HG02642 (cell line): ENCODE measurements around the gene PPP1R1B.
"Not testable (repeated sequence)": the region's sequence is repeated elsewhere in the genome, so short reads cannot be mapped to it uniquely, and the experiment has no call there.

Experiments used
- ATAC-seq: cut with Tn5 transposase; IDR thresholded peaks from one replicate; pipeline ENCODE4 v1.9.1; 2021; ENCODE audit warnings: mild to moderate bottlenecking; ENCODE audit not compliant: unreplicated experiment, poor library complexity

Gene PPP1R1B

DNA sequence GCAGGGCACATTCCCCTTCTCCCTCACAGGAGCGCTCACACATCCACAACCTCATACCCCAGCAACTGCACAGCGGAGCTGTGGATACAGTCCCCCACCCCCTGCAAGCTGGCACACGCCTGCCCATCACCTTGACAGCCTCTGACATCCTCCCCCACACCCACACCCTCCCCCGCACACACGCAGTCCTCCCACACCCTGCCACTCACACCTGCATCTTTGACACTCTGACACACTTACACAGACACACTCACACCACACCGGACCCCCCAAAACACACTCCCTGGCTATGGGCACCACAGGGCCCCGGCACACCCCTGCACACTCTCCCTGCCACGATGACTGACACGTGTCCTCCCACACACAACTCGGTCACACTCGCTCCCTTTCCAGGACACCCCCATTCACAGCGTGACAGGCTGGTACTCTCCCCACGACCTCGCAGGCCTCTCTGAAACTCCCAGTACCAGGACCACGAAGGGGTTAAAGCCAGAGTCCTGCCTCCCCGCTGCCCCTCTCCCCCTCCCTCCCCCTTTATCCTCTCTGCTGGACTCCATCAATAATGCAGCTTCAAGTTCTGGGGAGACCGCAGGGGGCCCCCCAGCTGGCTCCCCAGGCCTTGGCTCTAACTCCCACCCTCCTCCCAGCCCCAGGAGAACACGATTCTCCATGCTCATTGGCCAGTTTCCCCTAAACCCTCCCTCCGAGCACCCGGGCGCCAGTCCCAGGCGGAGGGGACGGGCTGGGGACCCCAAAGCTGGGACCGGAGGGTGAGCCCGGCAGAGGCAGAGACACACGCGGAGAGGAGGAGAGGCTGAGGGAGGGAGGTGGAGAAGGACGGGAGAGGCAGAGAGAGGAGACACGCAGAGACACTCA, at the start of gene PPP1R1B:
Gene PPP1R1B (plus strand): TSS at position 782 of the 876 bp plus-strand sequence. CDS start 441 bp downstream, outside the sequence.
- no peak for ATAC-seq

DNA sequence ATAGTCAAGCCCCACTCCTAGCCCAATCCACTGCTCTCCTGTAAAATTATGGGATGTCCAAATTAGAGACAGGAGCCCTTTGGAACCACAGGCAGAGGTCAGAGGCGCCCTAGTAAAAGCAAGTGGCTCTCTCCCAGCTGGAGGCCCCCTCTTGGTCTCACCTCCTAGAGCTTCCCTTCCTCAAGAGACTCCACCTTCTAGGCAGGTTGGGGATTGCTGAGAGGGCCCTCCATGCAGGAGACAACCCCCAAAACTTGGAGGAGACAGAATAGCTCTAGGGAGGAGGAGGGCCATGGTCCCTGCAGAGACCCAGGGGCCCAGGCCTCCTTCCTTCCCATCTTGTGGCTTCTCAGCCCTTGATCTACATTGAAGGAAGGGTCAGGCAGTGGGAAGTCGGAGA, 48.5 kb upstream of the PPP1R1B start:
- no peak for ATAC-seq

DNA sequence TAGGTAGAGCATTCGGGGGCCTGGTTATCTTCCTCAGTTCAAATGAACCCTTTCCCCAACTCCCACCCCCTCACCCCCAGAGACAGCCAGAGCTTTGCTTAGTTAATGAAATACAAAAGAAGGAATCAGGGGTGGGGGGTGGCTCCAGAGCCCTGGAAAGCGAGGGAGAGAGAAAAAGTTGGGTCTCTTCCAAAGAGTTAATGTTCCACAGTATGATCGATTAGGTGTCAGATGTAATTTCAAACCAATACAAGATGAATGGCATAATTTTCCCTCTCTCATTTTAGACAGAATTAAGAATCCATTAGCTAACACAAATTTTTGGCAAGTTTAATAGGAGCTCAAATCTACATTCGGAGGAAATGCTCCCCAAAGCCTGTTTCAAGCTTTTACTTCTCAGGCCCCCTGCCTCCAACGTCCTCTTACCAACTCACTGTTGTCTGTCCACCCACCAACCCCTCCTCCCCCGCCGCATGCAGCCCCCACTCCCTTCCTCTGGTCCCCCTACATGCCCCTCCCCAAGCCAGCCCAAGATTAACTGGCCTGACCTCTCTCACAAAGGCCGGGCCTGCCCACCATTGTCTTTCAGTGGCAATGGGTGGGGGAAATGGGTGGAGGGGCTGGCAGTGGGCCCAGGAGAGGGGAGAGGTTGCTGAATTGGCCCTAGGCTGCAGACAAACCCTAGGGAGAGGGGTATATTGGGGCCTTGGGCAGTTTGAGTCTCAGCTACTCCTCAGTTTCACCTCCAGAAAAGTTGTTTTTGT, 47.3 kb upstream of the PPP1R1B start:
- ATAC-seq: no peak

DNA sequence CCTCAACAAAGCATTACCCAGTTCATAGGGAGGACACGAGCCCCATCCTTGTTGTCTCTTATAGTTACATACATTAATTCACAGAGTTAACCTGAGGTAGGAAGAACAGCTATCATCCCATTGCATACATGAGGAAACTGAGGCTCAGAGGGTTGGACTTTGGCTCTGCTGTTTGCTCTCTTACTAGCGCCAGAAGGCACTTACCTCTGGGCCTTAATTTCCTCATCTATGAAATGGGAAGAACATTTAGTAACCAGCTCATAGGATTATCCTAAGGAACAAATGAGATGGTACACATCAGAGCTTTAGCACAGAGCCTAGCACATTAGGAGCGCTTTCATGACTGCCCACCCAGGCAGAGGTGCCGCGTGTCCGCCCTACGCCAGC, 46.7 kb upstream of the PPP1R1B start:
- ATAC-seq: no peak

DNA sequence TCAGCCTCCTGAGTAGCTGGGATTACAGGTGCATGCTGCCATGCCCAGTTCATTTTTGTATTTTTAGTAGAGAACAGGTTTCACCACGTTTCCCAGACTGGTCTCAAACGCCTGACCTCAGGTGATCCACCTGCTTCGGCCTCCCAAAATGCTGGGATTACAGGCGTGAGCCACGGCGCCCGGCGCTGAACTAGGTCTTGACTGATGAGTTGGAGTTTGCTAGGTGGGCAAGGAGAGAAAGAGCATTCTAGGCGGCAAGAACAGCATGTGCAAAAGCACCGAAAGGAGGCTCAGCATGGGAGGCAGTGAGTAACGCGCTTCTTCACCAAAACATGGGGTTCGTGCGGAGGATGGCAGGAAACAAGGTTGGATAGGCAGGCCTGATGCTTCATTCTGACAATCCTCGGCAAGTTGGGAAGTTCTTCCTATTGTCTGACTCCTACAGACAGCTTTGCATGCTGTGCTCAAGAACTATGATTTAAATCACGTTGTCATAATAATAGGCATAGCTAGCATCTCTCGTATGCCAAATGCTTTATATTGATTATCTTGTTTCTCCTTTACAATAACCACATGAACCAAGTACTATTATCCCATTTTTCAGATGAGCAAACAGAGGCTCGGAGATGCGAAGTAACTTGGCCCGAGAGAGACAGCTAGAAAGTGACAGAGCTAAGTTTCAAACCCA, 45.5 kb upstream of the PPP1R1B start:
- no peak for ATAC-seq

DNA sequence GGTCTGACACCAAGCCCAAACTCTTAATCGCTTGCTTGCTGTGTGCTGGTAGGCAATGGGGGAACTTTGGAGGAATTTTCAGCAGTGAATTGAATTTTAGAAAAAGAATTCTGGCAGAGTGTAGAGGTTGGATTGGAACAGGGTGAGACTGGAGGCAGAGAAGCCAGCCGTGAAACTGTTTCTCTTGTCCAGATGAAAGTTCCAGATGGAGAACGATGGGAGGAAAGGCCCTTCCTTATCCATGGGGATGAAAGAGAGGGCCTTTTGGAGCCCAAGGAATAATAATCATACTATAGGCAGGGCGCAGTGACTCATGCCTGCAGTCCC, 45.0 kb upstream of the PPP1R1B start:
- no peak for ATAC-seq

DNA sequence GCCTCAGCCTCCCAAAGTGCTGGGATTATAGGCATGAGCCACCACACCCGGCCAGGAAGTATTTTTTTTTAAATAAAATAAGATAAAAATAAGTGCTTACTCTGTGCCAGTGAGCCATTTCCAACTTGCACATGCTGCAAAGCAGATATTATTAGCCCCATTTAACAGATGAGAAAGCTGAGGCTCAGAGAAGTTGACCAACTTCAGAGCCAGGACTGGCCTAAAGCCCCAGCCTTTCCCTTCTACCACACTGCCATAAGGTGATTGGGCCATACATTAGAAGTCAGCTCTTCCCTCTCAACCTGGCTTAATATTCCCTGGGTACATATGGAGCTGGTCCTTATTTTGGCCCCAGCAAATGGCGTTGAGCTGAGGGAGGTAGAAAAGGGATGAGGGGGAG, 44.1 kb upstream of the PPP1R1B start:
- no peak for ATAC-seq

DNA sequence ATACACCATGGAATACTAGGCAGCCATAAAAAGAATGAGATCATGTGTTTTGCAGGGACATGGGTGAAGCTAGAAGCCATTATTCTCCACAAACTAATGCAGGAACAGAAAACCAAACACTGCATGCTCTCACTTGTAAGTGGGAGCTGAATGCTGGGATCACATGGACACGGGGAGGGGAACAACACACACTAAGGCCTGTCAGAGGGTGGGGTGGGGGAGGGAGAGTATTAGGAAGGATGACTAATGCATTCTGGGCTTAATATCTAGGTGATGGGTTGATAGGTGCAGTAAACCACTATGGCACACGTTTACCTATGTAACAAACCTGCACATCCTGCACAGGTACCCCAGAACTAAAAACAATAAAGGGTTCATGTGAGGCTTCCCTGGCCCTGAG, 36.6 kb upstream of the PPP1R1B start:
- not testable (repeated sequence) for ATAC-seq

DNA sequence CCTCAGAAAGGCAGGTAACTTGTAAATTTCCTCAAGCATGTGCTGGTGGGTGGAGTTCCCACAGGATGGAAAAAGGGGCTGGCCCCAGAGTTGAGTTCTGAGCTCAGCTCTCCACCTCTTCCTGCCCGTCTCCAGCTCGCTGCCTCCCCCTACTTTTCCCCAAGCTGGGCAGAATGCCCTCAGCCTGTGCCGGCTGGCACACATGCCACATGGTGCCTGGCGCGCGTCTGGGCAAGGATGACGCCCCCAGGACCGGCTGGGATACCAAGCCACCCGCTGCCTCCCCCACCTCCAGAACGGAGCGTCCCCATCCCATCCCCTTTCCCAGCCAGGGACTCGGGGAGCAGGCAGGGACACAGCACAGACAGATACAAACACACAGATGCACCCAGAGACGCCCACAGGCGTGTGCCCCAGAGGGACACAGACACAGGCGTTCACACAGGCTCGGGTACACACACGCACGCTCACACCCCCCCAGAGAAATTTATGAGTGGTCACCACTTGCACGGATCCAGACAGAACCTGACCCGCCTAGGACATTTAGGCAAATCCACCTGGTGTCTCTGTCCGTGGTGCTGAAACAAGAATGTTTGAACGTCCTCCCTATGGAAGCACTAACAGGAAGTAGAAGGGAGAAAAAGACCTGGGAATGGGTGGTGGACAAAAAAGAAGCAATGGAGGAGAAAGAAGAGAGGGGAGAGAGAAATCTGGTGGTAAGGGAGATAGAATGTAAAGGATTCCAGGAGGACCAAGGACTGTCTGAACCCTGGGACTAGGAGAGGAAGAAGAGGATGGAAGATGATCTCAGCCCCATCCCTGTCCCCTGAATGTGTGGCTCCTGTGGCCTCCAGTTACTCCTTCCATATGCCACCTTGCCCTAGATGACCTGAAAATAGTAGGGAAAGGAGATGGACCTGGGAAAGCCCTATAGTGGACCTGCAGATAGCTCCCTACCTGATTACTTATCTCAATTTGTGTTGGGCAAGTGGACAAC, 34.5 kb upstream of the PPP1R1B start:
- no peak for ATAC-seq

DNA sequence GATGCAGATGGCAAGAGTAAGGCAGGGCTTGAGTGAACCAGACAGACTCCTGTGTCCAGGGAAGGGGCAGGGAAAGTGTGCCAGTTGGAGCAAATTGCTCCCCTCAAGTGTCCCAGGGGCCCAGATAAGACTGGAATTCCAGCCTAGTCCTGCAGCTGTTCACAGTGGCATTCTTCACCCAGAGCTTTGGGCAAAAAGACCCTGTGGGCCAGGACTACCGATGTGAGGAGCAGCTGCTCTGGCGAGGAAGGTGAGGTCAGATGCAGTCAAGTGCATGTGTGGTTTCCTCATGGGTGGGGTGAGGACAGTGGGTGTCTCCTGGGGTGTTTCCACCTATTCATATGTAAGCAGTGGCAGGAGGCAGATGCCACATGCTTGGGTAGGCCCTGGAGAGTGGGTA, 33.4 kb upstream of the PPP1R1B start:
- ATAC-seq: no peak

DNA sequence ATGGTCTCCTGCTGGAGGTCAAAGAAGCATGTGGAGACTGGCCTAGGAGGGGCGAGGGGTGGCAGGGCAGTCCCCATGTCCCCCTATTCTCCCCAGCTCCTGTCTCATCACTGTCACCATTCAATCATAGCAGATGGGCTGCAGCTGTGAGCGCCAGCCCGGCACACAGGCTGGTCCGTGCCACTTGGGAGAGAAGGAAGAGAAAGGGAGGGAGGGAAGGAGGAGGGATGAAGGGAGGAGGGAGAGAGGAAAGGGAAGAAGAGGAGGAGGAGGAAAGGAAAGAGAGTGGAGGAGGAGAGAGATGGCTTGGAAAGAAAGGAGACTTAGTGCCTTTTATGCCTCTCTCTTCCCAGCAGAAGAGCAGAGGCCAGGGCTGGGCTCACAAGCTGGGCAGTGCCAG, 31.5 kb upstream of the PPP1R1B start:
- no peak for ATAC-seq

DNA sequence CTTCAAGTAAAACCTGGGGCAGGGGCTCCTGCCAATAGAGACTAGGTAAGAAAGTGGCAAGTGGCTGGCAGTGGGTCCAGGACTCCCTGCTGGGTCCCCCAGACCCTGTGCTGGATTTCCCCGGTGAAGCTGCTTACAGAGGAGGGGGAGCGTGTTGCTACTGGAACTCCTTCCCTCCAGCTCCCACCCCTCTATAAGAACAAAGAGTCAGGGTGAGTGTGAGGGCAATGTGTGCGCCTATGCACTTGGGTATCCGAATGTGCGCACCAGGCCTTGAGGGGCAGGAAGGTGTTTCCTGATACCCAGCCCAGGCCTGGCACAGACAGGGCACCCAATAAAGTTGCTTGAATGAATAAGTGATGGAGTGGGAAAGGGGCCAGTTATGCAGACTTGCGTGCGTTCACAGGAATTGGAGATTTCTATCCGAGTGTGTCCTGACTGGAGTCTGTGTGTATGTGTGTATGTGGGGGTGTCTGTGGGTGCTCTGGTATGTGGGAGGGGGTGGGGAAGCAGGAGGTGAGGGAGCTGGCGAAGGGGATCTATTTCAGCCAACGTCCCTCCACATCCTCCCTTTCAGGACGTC, 30.7 kb upstream of the PPP1R1B start:
- ATAC-seq: no peak

DNA sequence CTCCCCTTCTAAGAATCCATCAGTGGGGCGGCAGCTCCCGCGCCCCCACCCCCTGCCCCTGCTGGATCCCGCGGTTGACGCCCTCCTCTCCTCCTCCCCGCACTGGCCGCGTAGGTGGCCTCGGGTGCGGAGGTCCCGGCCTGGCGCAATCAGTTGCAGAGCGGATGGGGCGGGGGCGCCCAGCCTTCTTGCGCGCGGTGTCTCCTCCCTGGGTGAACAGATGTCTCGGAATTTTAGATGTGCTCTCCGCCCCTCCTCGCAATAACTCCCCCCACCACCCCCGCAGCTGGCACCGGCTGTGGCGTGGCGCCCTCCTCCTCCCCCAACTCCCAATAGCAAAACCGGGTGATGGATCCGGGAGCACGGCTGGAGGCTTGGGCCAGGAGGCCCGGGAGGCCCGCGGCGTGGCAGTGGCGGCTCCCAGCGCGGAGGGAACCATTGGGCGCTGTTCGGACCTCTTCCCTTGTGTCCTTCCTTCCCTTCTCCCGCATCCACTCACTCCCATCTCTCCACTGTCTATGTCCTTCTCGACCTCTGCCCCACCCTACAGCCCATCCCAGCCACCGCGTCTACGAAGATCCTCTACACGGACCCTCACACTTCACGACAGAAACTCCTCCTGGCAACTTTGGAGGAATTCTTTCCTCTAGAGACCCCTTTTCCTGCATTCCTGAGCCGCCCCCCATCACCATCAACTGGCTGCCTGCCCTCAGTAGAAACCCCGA, 30.0 kb upstream of the PPP1R1B start:
- no peak for ATAC-seq

DNA sequence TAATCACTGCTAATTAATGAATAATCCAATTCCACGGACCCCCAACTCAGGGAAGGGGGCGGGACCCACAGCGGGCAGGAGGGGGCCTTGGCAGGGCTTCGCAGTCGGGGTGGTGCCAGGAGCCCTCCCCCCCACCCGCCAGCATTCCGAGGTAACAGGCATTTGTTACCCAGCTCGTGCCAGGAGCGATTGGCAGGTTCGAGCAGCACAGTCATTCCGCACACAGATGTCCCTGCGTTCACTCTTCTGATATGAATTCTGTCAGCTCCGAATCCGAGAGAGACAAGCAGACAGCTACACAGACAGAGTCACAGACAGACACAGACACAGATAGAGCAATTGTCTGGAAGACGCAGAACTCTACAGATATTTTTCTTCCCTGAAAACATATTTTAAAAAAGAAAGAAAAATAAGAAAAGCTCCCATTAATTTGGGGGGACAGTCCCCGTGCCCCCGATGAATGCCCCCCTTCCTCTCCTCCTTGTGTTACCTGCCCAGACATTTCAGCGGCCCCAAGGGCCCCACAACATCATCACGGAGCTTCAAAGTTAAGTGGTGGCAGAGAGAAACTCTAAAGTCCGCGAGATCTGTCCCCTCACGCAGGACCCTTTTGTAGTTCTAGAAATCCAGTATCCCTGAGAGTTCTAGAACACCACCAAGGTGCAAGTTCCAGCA, 29.2 kb upstream of the PPP1R1B start:
- ATAC-seq: no peak

DNA sequence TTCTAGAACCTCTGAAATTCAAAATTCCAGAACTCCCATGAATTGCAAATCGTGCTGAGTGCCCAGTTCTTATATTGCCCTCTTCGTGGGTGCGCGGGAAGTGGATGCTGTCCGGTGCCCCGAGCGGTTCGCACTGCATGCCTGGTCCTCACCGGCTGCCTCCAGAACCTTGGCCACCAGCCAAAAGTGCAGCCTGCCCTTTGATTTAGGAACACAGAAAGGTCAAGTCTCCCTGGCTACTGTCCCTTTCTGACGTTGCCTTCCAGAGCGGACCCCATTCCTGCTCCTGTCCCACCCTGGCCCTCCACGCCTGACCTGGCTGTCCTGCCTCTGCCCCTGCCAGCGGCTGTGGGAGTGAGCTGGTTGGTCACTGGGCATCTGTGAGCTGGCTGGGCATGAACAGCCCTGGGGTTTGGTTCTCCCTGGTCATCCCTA, 28.7 kb upstream of the PPP1R1B start:
- no peak for ATAC-seq

DNA sequence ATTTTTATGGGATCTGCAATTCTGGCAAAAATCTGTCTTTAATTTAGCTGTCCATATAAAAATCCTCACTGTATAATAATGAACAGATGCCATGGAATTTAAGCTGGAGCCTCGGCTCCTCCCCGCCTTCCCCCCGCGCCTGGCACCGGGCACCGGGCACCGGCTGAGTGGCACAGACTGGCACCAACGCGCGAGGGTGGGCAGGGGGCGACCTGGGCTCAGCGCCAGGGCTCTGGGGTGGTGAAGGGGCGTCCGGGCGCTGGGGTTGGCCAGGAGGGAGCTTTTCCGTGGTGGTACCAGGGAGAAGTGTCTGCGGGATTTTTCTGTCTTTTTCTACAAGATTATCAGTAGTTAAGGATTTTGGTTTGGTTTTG, 28.1 kb upstream of the PPP1R1B start:
- no peak for ATAC-seq

DNA sequence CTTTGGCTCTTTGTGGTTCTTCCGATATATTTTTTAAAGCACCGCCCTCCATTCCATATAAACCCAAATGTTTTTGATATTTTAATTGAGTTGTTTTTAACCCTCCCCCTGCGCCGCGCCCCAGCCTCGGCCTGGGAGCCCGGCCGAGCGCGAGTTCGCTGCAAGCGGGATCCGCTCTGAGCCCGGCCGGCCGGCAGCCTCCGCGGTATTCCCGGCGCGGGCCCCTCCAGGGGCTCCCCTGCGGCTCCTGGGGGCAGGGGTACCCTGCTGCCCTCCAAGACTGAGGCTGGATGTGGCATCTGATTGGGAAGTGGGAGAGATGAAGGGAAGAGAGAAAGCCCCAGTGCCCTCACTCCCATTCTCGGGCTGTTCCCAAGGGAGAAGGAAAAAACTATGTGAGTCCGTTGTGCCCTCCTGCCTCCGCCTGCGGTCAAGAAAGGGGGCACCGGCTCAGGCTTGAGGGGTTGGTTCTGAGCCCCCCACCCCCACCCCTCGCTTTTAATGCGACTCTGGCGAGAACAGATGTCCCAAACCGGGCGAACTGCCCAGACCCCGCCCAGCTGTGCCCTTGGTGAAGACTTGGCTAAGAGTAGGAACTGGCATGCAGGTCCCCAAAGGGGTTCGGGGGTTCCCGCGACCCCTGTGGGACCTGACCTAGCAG, 27.6 kb upstream of the PPP1R1B start:
- no peak for ATAC-seq

DNA sequence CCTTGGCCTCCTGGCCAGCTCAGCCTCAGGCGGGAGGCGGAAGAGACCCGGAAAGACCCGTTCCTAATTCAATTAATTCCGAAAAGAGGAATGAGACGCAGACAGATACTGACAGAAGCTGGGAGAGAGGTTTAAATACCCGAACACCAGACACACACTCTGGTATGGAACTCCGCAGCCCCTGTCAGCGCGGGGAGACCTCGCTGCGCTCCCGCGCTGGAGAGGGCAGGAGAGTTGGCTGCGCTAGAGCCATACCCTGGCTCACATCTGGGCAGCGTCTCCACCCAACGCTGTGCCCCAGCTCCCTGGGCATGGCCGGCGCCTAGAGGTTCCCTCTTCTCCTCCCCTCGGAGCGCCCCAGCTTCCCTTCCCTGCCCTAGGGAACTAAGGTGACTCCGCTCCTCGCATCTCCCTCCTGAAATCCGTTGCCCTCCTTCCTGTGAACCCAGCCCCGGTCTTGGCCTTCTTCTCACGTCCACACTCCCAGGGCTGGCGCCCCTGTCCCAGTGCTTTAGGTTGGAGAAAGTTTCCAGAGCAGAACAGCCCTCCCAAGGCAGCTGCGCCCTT, 27.0 kb upstream of the PPP1R1B start:
- ATAC-seq: no peak
